Effector memory CD8-positive, alpha-beta T cell (primary cell): Measurements from ENCODE around the gene TBL1Y.
A peak's percentile ranks its signal among the peaks of the same experiment; 100 is the strongest.

Experiments used
- ATAC-seq: fragments of 150-1000 bp; cut with Tn5 transposase; replicated peaks from 2 replicates; pipeline ENCODE4 v1.10.0; 2021; ENCODE audit warnings: mild to moderate bottlenecking, moderate library complexity
- DNase-seq, 3 experiments: peaks; one replicate each; pipeline ENCODE4 v3.0.0; 2021
- H3K27ac Mint-ChIP-seq, 2 donors: one replicate each; pipeline ENCODE4 v1.8.0; 2022; ENCODE audit warnings: mild to moderate bottlenecking in 2 of 2, mixed read lengths in 2 of 2, moderate library complexity in 2 of 2
- H3K27me3 Mint-ChIP-seq, 2 donors: one replicate each; pipeline ENCODE4 v1.8.0; 2022; ENCODE audit warnings: mixed read lengths in 2 of 2
- H3K36me3 Mint-ChIP-seq: one replicate; pipeline ENCODE4 v1.8.0; 2022; ENCODE audit warnings: mild to moderate bottlenecking, moderate library complexity, mixed read lengths; ENCODE audit not compliant: insufficient read depth
- H3K4me1 Mint-ChIP-seq, 2 donors: one replicate each; pipeline ENCODE4 v1.8.0; 2022; ENCODE audit warnings: low read depth in 2 of 2, mixed read lengths in 2 of 2
- H3K4me3 Mint-ChIP-seq, 2 donors: one replicate each; pipeline ENCODE4 v1.8.0; 2022; ENCODE audit warnings: mild to moderate bottlenecking in 2 of 2, mixed read lengths in 2 of 2, moderate library complexity in 2 of 2
- H3K9me3 Mint-ChIP-seq, 2 donors: one replicate each; pipeline ENCODE4 v1.8.0; 2022; ENCODE audit warnings: mixed read lengths in 2 of 2

TBL1Y gene

GRCh38 chrY:6989886-6990620, 79.6 kb downstream of the TBL1Y start:
- no peaks in the 10 kb centered on the region for H3K36me3 Mint-ChIP-seq
- no peaks in the 10 kb centered on the region for H3K27me3 Mint-ChIP-seq
- H3K27ac Mint-ChIP-seq = no peak overlapping the region
- peaks cover 0 to 7% of the 10 kb centered on the region in 2 donors for H3K4me1 Mint-ChIP-seq
- no peak for ATAC-seq
- no peaks in the 10 kb centered on the region for H3K9me3 Mint-ChIP-seq
- no peak overlapping the region for H3K4me3 Mint-ChIP-seq
- no peak for DNase-seq

- no peaks in the 10 kb centered on the region for H3K9me3 Mint-ChIP-seq
- H3K4me1 Mint-ChIP-seq = no peaks in the 10 kb centered on the region
- ATAC-seq (no peak), DNase-seq (no peak)
- no peaks in the 10 kb centered on the region for H3K27me3 Mint-ChIP-seq
- no peak overlapping the region for H3K27ac Mint-ChIP-seq
- H3K4me3 Mint-ChIP-seq = no peak overlapping the region
- H3K36me3 Mint-ChIP-seq = no peaks in the 10 kb centered on the region
Observed at GRCh38 chrY:6992041-6992440, 81.5 kb downstream of the TBL1Y start.

- ATAC-seq = no peak
- Mint-ChIP-seq H3K27me3 (no peaks in the 10 kb centered on the region), H3K27ac (no peak overlapping the region), H3K4me1 (no peaks in the 10 kb centered on the region), H3K36me3 (no peaks in the 10 kb centered on the region), H3K9me3 (no peaks in the 10 kb centered on the region), H3K4me3 (no peak overlapping the region)
- DNase-seq = no peak
Observed at GRCh38 chrY:6995987-6996386, 85.5 kb downstream of the TBL1Y start.

DNA sequence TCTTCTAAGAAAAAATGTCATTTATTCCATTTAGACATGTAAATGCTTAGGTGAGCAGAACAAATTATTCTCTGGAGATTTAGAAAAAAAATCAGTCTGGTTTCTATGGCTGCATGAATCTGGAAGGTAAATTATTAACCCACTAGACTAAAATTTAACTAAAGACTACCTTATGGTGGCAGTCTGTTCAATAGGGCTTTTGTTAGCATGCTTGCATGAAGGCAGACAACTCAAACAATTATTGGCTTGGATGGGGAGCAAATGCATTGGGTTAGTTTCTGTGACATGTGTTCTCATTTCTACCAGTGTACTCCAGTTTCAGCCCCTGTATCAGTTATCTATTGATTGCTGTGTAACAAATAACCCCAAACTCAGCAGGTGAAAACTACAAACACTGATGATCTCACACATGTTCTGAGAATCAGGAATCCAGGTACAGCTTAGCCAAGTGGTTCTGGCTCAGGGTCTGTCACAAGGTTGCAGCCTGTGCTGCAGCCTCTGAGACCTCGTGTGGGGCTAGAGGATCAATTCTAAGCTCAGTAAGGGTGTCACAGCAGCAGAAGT, 87.1 kb downstream of the TBL1Y start:
- DNase-seq = no peak
- Mint-ChIP-seq H3K4me3 (no peak overlapping the region), H3K36me3 (no peaks in the 10 kb centered on the region), H3K27me3 (no peaks in the 10 kb centered on the region), H3K9me3 (no peaks in the 10 kb centered on the region), H3K4me1 (peaks cover 5 to 6% of the 10 kb centered on the region in 2 donors), H3K27ac (no peak overlapping the region)
- ATAC-seq = no peak

- Mint-ChIP-seq H3K4me3 (no peak overlapping the region), H3K9me3 (no peaks in the 10 kb centered on the region), H3K36me3 (no peaks in the 10 kb centered on the region), H3K27ac (no peak overlapping the region), H3K27me3 (no peaks in the 10 kb centered on the region), H3K4me1 (peaks cover 10 to 20% of the 10 kb centered on the region in 2 donors)
- no peak for ATAC-seq
- DNase-seq = no peak
Observed at GRCh38 chrY:6999905-7000304, 89.4 kb downstream of the TBL1Y start.

DNA sequence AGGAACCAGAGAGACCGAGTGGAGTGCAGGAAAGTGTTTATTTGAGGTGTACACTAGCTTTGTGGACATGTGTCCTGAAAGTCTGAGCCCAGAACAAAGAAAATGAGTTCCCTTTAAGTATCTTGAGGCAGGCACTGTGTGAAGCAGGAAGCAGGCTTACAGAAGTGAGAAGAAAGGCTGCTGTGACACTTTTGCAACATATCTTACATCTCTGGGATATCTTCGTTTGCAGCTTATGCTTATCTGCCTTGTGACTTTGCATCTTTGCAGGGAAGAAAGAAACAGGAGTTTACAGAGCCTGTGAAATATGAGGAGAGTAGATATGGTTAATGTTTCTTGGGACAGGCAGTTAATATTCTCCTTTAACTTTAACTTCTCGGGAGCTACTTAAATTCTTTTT, 92.1 kb downstream of the TBL1Y start:
- ATAC-seq (no peak), DNase-seq (no peak)
- no peak overlapping the region for H3K4me3 Mint-ChIP-seq
- H3K27me3 Mint-ChIP-seq = no peaks in the 10 kb centered on the region
- no peaks in the 10 kb centered on the region for H3K36me3 Mint-ChIP-seq
- peaks cover 10 to 20% of the 10 kb centered on the region in 2 donors for H3K4me1 Mint-ChIP-seq
- no peaks in the 10 kb centered on the region for H3K9me3 Mint-ChIP-seq
- peak overlapping the region; percentile 59 to 69 for H3K27ac Mint-ChIP-seq

- no peak for ATAC-seq
- no peak overlapping the region for H3K4me3 Mint-ChIP-seq
Observed at GRCh38 chrY:7007911-7008310, 97.4 kb downstream of the TBL1Y start.

DNA sequence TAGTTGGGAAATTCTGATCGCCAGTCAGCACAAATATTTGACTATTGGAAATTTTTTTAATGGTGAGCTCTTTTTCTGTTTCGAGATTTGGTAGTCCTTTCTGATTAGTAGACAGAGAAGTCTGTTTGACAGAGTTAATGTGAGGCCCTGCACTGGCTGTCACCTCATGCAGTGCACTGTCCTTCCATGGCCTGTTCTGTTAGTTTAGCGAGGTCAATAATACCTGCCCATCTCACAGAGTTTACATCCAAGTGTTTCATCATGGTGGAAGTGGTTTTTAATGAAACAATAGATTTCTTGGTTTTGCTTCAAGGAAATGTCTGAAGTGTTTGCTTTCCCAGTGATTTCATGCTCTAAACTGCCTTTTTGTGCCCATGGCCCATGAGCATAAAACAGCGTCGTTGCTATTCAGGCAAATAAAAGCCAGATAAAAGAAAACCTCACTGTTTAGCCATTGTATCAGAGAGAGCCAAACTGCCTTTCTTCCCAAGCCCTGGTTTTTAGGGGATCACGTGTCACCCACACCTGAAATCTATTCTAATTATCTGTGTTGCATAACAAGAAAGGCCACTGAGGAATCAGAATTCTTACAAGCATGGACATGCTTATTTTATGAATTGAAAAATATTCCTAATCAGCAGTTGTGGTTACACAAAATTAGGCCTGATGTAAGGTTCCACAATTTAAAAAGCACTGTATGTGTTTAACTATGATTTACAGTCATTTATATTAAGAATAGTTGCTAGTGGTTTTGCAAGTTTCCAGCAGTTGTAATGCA, 98.3 kb downstream of the TBL1Y start:
- no peak overlapping the region for H3K27ac Mint-ChIP-seq
- H3K4me1 Mint-ChIP-seq = peaks cover 0 to 5% of the 10 kb centered on the region in 2 donors
- no peaks in the 10 kb centered on the region for H3K36me3 Mint-ChIP-seq
- ATAC-seq (no peak), DNase-seq (no peak)
- no peak overlapping the region for H3K4me3 Mint-ChIP-seq
- H3K27me3 Mint-ChIP-seq = no peaks in the 10 kb centered on the region
- no peaks in the 10 kb centered on the region for H3K9me3 Mint-ChIP-seq

More at GRCh38 chrY:7007911-7008310, 97.4 kb downstream of the TBL1Y start:
- H3K9me3 Mint-ChIP-seq = no peaks in the 10 kb centered on the region
- no peak for DNase-seq
- H3K36me3 Mint-ChIP-seq = no peaks in the 10 kb centered on the region
- peaks cover 4 to 10% of the 10 kb centered on the region in 2 donors for H3K4me1 Mint-ChIP-seq
- H3K27me3 Mint-ChIP-seq = no peaks in the 10 kb centered on the region
- H3K27ac Mint-ChIP-seq = no peak overlapping the region

- no peak overlapping the region for H3K4me3 Mint-ChIP-seq
- no peaks in the 10 kb centered on the region for H3K27me3 Mint-ChIP-seq
- no peaks in the 10 kb centered on the region for H3K9me3 Mint-ChIP-seq
- no peaks in the 10 kb centered on the region for H3K36me3 Mint-ChIP-seq
- no peak for DNase-seq
- no peak overlapping the region for H3K27ac Mint-ChIP-seq
- no peaks in the 10 kb centered on the region for H3K4me1 Mint-ChIP-seq
- no peak for ATAC-seq
Observed at GRCh38 chrY:7013051-7013450, 102.6 kb downstream of the TBL1Y start.

DNA sequence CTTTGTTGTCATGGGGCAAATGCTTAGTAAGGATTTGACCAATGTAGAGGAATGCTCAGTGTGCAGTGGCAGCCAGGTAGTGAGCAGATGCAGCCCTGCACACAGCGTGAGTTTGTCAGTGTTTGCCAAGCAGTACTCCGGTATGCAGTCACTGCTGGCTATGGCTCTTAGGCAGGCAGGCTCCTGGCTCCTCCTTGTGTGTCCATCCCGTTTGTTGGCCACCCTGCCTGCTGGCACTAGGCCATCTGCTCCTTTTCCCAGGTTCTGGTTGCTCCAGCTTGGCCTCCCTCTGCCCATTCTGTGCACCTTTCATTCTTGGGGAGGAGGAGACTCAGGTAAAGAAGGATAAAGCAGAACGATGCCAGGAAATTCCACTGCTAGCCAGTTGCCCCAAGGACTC, 106.0 kb downstream of the TBL1Y start:
- Mint-ChIP-seq H3K4me1 (peaks cover 0 to 7% of the 10 kb centered on the region in 2 donors), H3K9me3 (no peaks in the 10 kb centered on the region), H3K27me3 (no peaks in the 10 kb centered on the region), H3K27ac (no peak overlapping the region), H3K36me3 (no peaks in the 10 kb centered on the region), H3K4me3 (no peak overlapping the region)
- no peak for ATAC-seq
- no peak for DNase-seq

DNA sequence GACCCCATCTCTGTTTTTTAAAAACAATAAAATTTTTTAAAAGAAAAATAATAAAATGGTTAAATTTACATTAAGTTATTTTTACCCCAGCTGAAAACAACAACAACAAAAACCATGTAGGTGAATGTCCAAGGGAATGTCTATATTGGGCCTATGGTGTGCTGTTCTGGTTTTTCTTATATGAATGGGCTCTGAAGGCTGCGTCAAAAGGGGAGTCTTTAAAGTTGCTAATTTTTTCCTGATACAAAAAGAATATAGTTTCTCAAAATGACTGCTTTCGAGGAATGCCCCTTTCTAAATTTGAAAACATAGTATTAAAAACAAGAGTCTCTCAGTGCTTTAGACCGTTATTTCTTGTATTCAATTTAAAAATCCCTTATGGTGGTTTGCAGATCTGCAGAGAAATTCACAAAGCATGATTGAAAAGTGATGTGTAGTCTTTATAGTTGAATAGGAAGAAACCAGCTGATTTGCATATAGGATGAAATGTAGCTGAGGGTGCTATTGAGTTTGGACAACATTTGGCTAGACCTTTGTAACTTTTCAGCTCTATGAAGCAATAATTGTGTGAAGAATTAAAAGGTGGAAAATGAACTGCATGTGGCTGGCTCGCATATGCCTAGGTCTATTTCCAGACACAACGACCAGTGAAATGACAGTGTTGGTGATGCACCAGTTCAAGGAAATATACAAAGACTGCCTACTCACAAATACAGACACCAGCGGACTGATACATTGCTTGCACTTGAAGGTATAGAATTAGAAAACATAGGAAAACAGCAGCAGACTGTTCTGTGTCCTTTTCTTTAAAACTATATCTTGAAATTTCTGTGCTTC, 107.0 kb downstream of the TBL1Y start:
- peaks cover 0 to 14% of the 10 kb centered on the region in 2 donors for H3K4me1 Mint-ChIP-seq
- H3K27me3 Mint-ChIP-seq = no peaks in the 10 kb centered on the region
- DNase-seq = no peak
- H3K9me3 Mint-ChIP-seq = no peaks in the 10 kb centered on the region
- no peak overlapping the region for H3K27ac Mint-ChIP-seq
- H3K4me3 Mint-ChIP-seq = no peak overlapping the region
- ATAC-seq = no peak
- H3K36me3 Mint-ChIP-seq = no peaks in the 10 kb centered on the region

DNA sequence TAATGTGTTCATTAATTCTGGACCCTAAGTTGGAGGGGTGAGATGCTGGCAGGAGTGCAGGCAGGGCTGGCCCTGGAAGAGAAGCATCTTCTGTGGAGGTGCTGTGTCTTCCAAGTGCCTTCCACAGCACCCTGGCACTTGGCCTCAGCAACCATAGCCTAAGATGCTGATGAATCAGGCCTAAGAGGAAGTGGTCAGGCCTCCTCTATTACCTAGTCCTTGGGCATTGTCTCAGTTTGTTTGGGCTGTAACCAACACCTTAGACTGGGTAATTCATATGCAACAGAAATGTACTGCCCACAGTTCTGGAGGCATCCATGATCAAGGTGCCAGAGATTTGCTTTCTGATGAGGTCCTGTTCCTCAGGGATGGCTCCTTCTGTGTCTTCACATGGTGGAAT, 128.5 kb downstream of the TBL1Y start:
- peak; percentile 17 for ATAC-seq
- Mint-ChIP-seq H3K4me3 (peak overlapping the region in 1 of 2 donors; percentile 41), H3K36me3 (no peaks in the 10 kb centered on the region), H3K9me3 (no peaks in the 10 kb centered on the region), H3K27me3 (no peaks in the 10 kb centered on the region), H3K4me1 (peaks cover 29 to 65% of the 10 kb centered on the region in 2 donors), H3K27ac (peak overlapping the region in 1 of 2 donors; percentile 93)
- no peak for DNase-seq

GRCh38 chrY:7040662-7041061, 130.2 kb downstream of the TBL1Y start:
- H3K27me3 Mint-ChIP-seq = no peaks in the 10 kb centered on the region
- no peaks in the 10 kb centered on the region for H3K36me3 Mint-ChIP-seq
- H3K27ac Mint-ChIP-seq = peak overlapping the region; percentile 86 to 93
- H3K4me1 Mint-ChIP-seq = peaks cover 29 to 64% of the 10 kb centered on the region in 2 donors
- DNase-seq (peak; percentile 17 to 66 (median 23)), ATAC-seq (peak; percentile 96)
- peak overlapping the region; percentile 21 to 51 for H3K4me3 Mint-ChIP-seq
- no peaks in the 10 kb centered on the region for H3K9me3 Mint-ChIP-seq
